Measurements from ENCODE around the gene NECTIN3. TPM values are rescaled to one million over a fixed set of nuclear protein-coding genes. Genes with fewer than 3 reads are reported as not detected.

NECTIN3 gene
- total and polyA plus RNA-seq, 10 of the 15 experiments (the other 5 are each of a cell fraction or from before 2014, with no cell fraction given): 0.21 TPM; not detected in 9

- in situ Hi-C loops (cut with MboI) (no loop called here), intact Hi-C loops (cut with micrococcal nuclease; ENCODE audit: unreplicated experiment) (no loop called here)
- no peak for DNase-seq (ENCODE audit: low read depth, low spot score)
- H3K79me2 ChIP-seq (ENCODE audit: control insufficient read depth, insufficient read depth, low read length): no peaks in the 10 kb centered on the region
- H4K20me1 ChIP-seq (ENCODE audit: control insufficient read depth, insufficient read depth): no peaks in the 10 kb centered on the region
- no peak overlapping the region for H3K4me3 ChIP-seq
- SMC1A ChIA-PET (ENCODE audit: uncharacterized antibody, unreplicated experiment): interaction anchor here (0.6 kb wide), 1 partner anchor 112 kb away, joined by 5 read pairs; no protein-coding TSS in a partner anchor
- CTCF ChIA-PET: interaction anchor here (0.6 kb wide), 1 partner anchor 987 kb away, joined by 3 read pairs; no protein-coding TSS in a partner anchor
- H3K9me3 ChIP-seq (replicated peaks; ENCODE audit: control insufficient read depth, insufficient read depth, low read length): no peaks in the 10 kb centered on the region; the same call in 2 of the 3 replicates
- H3K4me1 ChIP-seq (ENCODE audit: control insufficient read depth, insufficient read depth, low read length): no peaks in the 10 kb centered on the region
- no peak overlapping the region for H3K9ac ChIP-seq (ENCODE audit: control insufficient read depth, insufficient read depth, low read length)
- POLR2A ChIA-PET: no interaction called here
- 23% methylated on average over 6 of the region's 6 CpGs for WGBS (ENCODE audit: insufficient coverage, insufficient replicate concordance, low lambda C conversion rate, missing lambda C conversion rate)
- no peak for FAIRE-seq
- H3K27me3 ChIP-seq (replicated peaks in 1 of 2; ENCODE audit: control insufficient read depth in 2 of 2, insufficient read depth in 2 of 2, low read length in 1 of 2): no peaks in the 10 kb centered on the region
- no peak overlapping the region for H2AFZ ChIP-seq (ENCODE audit: control insufficient read depth, low read depth, low read length)
- RAD21 ChIA-PET (ENCODE audit: unreplicated experiment): no interaction called here
- no peak overlapping the region for H3K27ac ChIP-seq (ENCODE audit: control insufficient read depth, insufficient read depth)
- no peak for ATAC-seq
- H3K36me3 ChIP-seq (ENCODE audit: control insufficient read depth in 2 of 2, insufficient read depth in 2 of 2, low read length in 1 of 2): no peaks in the 10 kb centered on the region
- no peak overlapping the region for H3K4me2 ChIP-seq (ENCODE audit: control insufficient read depth, insufficient read depth)
- no TSS peak for BruUV-seq (replicated peaks)
- no peak for TF ChIP-seq STAT3 (IDR thresholded peaks at IDR 0.05; ENCODE audit: low read depth, low read length)
- TF ChIP-seq ZBED1 (IDR thresholded peaks at IDR 0.05; ENCODE audit: borderline replicate concordance): no peak
- no peak for TF ChIP-seq SP1 (IDR thresholded peaks at IDR 0.05; ENCODE audit: low read depth, low read length)
- TF ChIP-seq RFX5 (IDR thresholded peaks at IDR 0.05; ENCODE audit: low read depth, low read length): no peak
These were observed 165.5 kb downstream of the NECTIN3 start for GRCh38 chr3:111236836-111237713.

- H3K4me3 ChIP-seq: no peak overlapping the region
- H2AFZ ChIP-seq (ENCODE audit: control insufficient read depth, low read depth, low read length): no peak overlapping the region
- no peak overlapping the region for H3K4me2 ChIP-seq (ENCODE audit: control insufficient read depth, insufficient read depth)
- no peaks in the 10 kb centered on the region for H3K27me3 ChIP-seq (replicated peaks in 1 of 2; ENCODE audit: control insufficient read depth in 2 of 2, insufficient read depth in 2 of 2, low read length in 1 of 2)
- no peaks in the 10 kb centered on the region for H3K36me3 ChIP-seq (ENCODE audit: control insufficient read depth in 2 of 2, insufficient read depth in 2 of 2, low read length in 1 of 2)
- TF ChIP-seq HDAC6 (IDR thresholded peaks at IDR 0.05; ENCODE audit: unreplicated experiment): no peak
- TF ChIP-seq TAF1 (IDR thresholded peaks at IDR 0.05; ENCODE audit: borderline replicate concordance, low read depth, low read length): no peak
- no peak for TF ChIP-seq STAT1 (conservative IDR thresholded peaks at IDR 0.05)
- TF ChIP-seq EGR1 (IDR thresholded peaks at IDR 0.05; ENCODE audit: borderline replicate concordance in 1 of 2, low read depth in 2 of 2, low read length in 2 of 2): no peak
- no peak for TF ChIP-seq SUPT20H (IDR thresholded peaks at IDR 0.05; ENCODE audit: borderline replicate concordance, control insufficient read depth, low read depth, low read length)
- TF ChIP-seq FOXK2 (IDR thresholded peaks at IDR 0.05): no peak
- TF ChIP-seq POU2F2 (IDR thresholded peaks at IDR 0.05; ENCODE audit: borderline replicate concordance, low read depth, low read length): no peak
- no peak for TF ChIP-seq ZNF274 (IDR thresholded peaks at IDR 0.05; ENCODE audit: insufficient read depth, insufficient read length)
- TF ChIP-seq HSF1 (IDR thresholded peaks at IDR 0.05; ENCODE audit: low read depth, low read length): no peak
- no peak for TF ChIP-seq RAD51 (IDR thresholded peaks at IDR 0.05)
- no peak for TF ChIP-seq ZSCAN29 (IDR thresholded peaks at IDR 0.05)
- no peaks in the 10 kb centered on the region for H3K4me1 ChIP-seq (ENCODE audit: control insufficient read depth, insufficient read depth, low read length)
- H4K20me1 ChIP-seq (ENCODE audit: control insufficient read depth, insufficient read depth): no peaks in the 10 kb centered on the region
- ATAC-seq (no peak), FAIRE-seq (no peak), DNase-seq (ENCODE audit: low read depth, low spot score) (no peak)
- CTCF ChIA-PET: no interaction called here
- intact Hi-C loops (cut with micrococcal nuclease; ENCODE audit: unreplicated experiment): no loop called here
- H3K9ac ChIP-seq (ENCODE audit: control insufficient read depth, insufficient read depth, low read length): no peak overlapping the region
- POLR2A ChIA-PET: no interaction called here
- H3K9me3 ChIP-seq (replicated peaks; ENCODE audit: control insufficient read depth, insufficient read depth, low read length): no peaks in the 10 kb centered on the region; the same call in 1 of the 3 replicates
- H3K79me2 ChIP-seq (ENCODE audit: control insufficient read depth, insufficient read depth, low read length): no peaks in the 10 kb centered on the region
- in situ Hi-C loops (cut with MboI): no loop called here
- WGBS (ENCODE audit: insufficient coverage, insufficient replicate concordance, low lambda C conversion rate, missing lambda C conversion rate): 15% methylated on average over 1 of the region's 1 CpG
- H3K27ac ChIP-seq (ENCODE audit: control insufficient read depth, insufficient read depth): no peak overlapping the region
- SMC1A ChIA-PET (ENCODE audit: uncharacterized antibody, unreplicated experiment): no interaction called here
- RAD21 ChIA-PET (ENCODE audit: unreplicated experiment): no interaction called here
- BruUV-seq (replicated peaks): no TSS peak
These were observed 166.3 kb downstream of the NECTIN3 start for GRCh38 chr3:111237946-111238345.

All from GM12878 (cell line).